PC-3 (cell line): ENCODE results near the gene TSPAN1.

ENCODE experiments used
- EZH2 ChIP-seq: fragments of 300-600 bp; sonication (generic); IDR thresholded peaks from one replicate; pipeline ENCODE4 v1.6.1; 2017; ENCODE audit warnings: antibody characterized with exemption, mild to moderate bottlenecking, low read length; ENCODE audit not compliant: unreplicated experiment
- EZH2phosphoT487 ChIP-seq: fragments of 300-600 bp; sonication (generic); IDR thresholded peaks from 2 replicates; pipeline ENCODE4 v1.6.1; 2018; ENCODE audit warnings: mild to moderate bottlenecking, antibody characterized with exemption, low read length, borderline replicate concordance
- TF ChIP-seq, protein P1 (sequence below): fragments of 300-600 bp; sonication (generic); conservative IDR thresholded peaks from 2 replicates; pipeline ENCODE4 v1.5.1; 2017; ENCODE audit warnings: antibody characterized with exemption, low read depth, mild to moderate bottlenecking, low read length

- TF ChIP-seq, protein P1, sequence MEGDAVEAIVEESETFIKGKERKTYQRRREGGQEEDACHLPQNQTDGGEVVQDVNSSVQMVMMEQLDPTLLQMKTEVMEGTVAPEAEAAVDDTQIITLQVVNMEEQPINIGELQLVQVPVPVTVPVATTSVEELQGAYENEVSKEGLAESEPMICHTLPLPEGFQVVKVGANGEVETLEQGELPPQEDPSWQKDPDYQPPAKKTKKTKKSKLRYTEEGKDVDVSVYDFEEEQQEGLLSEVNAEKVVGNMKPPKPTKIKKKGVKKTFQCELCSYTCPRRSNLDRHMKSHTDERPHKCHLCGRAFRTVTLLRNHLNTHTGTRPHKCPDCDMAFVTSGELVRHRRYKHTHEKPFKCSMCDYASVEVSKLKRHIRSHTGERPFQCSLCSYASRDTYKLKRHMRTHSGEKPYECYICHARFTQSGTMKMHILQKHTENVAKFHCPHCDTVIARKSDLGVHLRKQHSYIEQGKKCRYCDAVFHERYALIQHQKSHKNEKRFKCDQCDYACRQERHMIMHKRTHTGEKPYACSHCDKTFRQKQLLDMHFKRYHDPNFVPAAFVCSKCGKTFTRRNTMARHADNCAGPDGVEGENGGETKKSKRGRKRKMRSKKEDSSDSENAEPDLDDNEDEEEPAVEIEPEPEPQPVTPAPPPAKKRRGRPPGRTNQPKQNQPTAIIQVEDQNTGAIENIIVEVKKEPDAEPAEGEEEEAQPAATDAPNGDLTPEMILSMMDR: no peak
- no peak for TF ChIP-seq EZH2phosphoT487
- TF ChIP-seq EZH2: no peak
Observed at GRCh38 chr1:46218443-46218842, 43.6 kb downstream of the TSPAN1 start.
